ENCODE results near the gene PANX2.

Gene PANX2

GRCh38 chr22:50216055-50216683 is 45.6 kb downstream of the PANX2 start:
- no peak for DNase-seq

- no peak for DNase-seq
Observed at GRCh38 chr22:50216684-50217520, 46.4 kb downstream of the PANX2 start.

GRCh38 chr22:50217543-50218152 is 47.1 kb downstream of the PANX2 start:
- no peak for DNase-seq

GRCh38 chr22:50218153-50218995 is 47.8 kb downstream of the PANX2 start:
- DNase-seq, result no peak

- peak in 1 of 5 experiments; percentile 18 for DNase-seq
Observed at GRCh38 chr22:50218996-50219727, 48.6 kb downstream of the PANX2 start.

GRCh38 chr22:50219800-50220602 is 49.5 kb downstream of the PANX2 start:
- no peak for DNase-seq

- DNase-seq, result no peak
Observed at GRCh38 chr22:50220603-50221409, 50.3 kb downstream of the PANX2 start.

GRCh38 chr22:50221410-50222300 is 51.1 kb downstream of the PANX2 start:
- no peak for DNase-seq

GRCh38 chr22:50222508-50222907 is 52.0 kb downstream of the PANX2 start:
- no peak for DNase-seq

- DNase-seq, result no peak
Observed at GRCh38 chr22:50224071-50224470, 53.5 kb downstream of the PANX2 start.

- DNase-seq, result no peak
Observed at GRCh38 chr22:50225200-50225969, 54.9 kb downstream of the PANX2 start.

- DNase-seq, result no peak
Observed at GRCh38 chr22:50226063-50226874, 55.7 kb downstream of the PANX2 start.

GRCh38 chr22:50226875-50227165 is 56.3 kb downstream of the PANX2 start:
- no peak for DNase-seq

- no peak for DNase-seq
Observed at GRCh38 chr22:50227579-50228215, 57.2 kb downstream of the PANX2 start.

- no peak for DNase-seq
Observed at GRCh38 chr22:50228366-50228765, 57.8 kb downstream of the PANX2 start.

GRCh38 chr22:50229370-50229769 is 58.8 kb downstream of the PANX2 start:
- DNase-seq, result no peak
